Medulla oblongata (tissue), 1 donor: ENCODE data around the gene BPTF.
"Not testable (repeated sequence)": the region's sequence is repeated elsewhere in the genome, so short reads cannot be mapped to it uniquely, and the experiment has no call there.

Experiments used
- DNase-seq: peaks from one replicate; pipeline ENCODE4 v3.0.0-alpha.2; 2015; ENCODE audit errors: extremely low spot score

The BPTF gene

DNA sequence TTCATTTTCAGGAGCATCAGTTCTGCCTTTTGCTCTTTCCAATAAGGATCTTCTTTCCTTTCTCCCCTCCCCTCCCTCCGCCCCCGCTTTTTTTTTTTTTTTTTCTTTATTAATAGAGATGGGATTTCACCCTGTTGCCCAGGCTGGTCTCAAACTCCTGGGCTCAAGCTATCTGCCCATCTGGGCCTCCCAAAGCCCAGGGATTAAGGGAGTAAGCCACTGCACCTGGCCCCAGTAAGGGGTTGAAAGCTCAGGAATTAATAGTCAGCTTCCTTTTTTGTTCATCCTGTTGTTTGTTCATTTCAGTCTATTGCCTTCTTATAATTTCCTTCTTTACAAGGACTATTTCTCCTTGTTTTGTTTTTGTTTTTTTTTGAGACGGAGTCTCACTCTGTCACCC lies 178.9 kb downstream of the BPTF start:
- no peak for DNase-seq

DNA sequence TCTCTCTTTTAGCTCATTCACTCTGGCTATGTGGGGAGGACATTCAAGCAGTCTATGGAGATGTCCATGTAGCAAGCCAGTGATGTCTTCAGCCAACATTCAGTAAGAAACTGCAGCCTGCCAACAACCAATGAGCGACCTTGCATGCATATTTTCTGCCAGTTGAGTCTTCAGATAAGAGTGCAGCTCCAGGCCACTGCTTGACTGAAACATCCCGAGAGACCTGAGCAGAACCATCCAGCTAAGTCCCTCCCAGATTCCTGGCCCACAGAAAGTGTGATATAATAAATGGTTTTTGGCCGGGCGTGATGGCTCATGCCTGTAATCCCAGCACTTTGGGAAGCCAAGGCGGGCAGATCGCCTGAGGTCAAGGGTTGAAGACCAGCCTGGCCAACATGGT lies 181.5 kb downstream of the BPTF start:
- DNase-seq: no peak

DNA sequence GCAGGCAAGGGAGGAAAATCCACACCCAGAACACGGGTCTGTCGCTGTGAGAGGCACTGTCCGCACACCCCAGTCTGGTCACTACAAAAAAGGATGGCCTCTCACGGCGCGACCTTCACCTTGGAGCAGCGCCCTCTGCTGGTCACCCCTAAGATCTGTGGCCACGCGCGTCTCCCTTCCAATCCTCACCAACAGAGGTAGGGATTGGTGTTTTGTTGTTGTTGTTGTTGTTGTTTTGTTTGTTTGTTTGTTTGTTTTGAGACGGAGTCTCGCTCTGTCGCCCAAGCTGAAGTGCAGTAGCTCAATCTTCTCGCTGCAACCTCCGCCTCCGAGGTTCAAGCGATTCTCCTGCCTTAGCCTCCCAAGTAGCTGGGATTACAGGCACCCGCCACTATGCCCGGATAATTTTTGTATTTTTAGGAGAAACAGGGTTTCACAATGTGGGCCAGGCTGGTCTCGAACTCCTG lies 185.9 kb downstream of the BPTF start:
- peak; percentile 51 for DNase-seq

DNA sequence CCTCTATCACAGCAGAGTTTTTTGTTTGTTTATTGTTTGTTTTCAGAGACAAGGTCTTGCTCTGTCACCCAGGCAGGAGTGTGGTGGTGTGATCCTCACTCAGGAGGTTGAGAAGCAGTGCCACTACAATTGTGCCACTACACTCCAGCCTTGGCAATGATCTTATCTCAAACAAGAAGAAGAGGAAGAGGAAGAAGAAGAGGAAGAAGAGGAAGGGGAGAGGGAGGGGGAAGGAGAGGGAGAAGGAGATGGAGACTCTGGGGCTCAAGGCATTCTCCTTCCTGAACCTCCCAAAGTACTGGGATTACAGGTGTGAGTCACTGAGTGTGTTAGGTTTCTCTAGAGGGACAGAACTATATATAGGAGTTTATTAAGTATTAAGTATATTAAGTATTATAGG lies 188.1 kb downstream of the BPTF start:
- DNase-seq: no peak

DNA sequence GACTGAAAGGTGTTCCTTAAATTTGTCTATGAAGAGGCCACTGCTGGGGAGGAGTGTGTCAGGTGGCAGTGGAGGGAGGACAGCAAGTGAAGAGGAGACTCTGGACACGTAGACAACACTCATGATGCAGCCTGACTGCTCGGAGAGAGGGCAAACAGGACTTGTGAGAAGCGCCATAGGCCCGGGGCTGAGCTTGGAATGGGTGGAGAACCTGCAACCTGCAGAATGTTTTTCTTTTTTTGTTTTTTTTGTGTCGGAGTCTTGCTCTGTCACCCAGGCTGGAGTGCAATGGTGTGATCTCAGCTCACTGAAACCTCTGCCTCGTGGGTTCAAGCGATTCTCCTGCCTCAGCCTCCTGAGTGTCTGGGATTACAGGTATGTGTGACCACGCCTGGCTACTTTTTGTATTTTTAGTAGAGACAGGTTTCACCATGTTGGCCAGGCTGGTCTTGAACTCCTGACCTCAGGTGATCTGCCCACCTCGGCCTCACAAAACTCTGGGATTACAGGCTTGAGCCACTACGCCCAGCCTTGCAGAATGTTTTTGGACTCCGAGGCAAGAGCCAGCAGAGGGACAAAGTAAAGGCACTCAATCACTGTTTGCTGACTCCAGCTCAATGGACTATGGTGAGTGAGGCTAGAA lies 189.9 kb downstream of the BPTF start:
- no peak for DNase-seq

- no peak for DNase-seq
These were observed 191.5 kb downstream of the BPTF start for GRCh38 chr17:68016838-68017237.

GRCh38 chr17:68018493-68018892 lies 193.2 kb downstream of the BPTF start:
- DNase-seq: not testable (repeated sequence)

DNA sequence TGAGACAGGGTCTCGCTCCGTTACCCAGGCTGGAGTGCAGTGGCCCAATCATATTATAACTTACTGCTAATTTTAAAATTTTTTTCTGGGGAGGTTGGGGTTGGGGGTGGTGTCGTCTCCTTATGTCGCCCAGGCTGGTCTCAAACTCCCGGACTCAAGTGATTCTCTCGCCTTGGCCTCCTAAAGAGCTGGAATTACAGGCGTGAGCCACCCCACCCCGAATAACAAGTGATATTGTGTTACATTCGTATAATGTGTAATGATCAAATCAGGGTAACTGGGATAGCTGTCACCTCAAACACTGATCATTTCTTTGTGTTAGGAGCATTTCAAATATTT lies 194.0 kb downstream of the BPTF start:
- DNase-seq: no peak

DNA sequence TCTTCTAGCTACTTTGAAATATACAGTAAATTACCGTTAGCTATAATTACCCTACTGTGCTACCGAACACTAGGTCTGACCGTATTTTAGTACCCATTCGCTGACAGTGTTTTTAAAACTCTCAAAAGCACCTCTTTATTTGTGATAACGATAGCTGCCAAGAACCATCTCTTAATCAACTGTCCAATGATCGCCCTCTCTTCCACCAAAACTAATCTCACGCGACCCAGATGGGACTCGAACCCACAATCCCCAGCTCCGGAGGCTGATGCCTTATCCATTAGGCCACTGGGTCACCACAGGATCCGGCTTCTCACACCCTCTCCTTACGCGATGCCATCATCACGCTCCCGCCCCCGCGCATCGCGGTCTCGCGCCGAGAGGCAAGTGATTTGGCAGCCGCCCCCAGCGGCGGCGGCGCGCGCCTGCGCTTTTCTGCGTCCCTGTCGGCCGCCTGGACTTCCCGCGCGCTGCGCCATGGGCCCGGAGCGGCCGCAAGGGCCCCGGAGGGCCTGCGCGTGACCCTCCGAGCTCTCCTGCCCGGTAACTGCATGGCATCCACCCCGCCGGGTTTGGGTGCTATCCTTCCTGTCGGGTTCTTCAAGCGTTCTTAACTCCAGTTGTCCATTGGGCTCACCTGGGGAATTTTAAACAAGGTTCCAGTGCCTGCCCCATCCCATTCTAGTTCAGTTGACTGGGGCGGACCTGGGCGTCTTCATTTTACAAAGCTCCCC lies 194.5 kb downstream of the BPTF start:
- peak; percentile 98 for DNase-seq

DNA sequence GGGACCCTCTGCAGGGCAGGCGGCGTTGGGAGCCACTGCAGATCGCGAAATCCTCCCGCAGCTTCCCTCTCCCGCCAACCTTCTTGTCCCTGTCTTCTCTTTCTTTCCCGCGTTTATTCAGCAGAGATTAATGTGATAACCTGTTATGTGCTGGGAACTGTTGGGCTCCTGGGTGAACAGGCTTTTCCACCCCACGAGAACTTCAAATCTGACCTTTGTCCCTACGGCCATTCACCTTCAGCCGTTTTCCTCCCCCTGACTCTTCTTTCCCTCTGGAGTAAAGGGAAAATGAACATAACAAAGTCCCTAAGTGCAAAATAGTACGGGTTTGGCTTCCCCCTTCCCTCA lies 195.1 kb downstream of the BPTF start:
- peak; percentile 31 for DNase-seq

GRCh38 chr17:68020791-68021190 lies 195.5 kb downstream of the BPTF start:
- not testable (repeated sequence) for DNase-seq

GRCh38 chr17:68021963-68022362 lies 196.7 kb downstream of the BPTF start:
- DNase-seq: no peak

GRCh38 chr17:68022547-68022946 lies 197.2 kb downstream of the BPTF start:
- DNase-seq: not testable (repeated sequence)

- DNase-seq: no peak
These were observed 204.4 kb downstream of the BPTF start for GRCh38 chr17:68029512-68030215.
